RPMI8226 (cell line): Measurements from ENCODE around the gene PRDX4.
A peak's percentile ranks its signal among the peaks of the same experiment; 100 is the strongest.
"Not testable (repeated sequence)": the region's sequence is repeated elsewhere in the genome, so short reads cannot be mapped to it uniquely, and the experiment has no call there.

Experiments
- DNase-seq: peaks from one replicate; pipeline ENCODE4 v3.0.0-alpha.2; 2015

PRDX4 gene

DNA sequence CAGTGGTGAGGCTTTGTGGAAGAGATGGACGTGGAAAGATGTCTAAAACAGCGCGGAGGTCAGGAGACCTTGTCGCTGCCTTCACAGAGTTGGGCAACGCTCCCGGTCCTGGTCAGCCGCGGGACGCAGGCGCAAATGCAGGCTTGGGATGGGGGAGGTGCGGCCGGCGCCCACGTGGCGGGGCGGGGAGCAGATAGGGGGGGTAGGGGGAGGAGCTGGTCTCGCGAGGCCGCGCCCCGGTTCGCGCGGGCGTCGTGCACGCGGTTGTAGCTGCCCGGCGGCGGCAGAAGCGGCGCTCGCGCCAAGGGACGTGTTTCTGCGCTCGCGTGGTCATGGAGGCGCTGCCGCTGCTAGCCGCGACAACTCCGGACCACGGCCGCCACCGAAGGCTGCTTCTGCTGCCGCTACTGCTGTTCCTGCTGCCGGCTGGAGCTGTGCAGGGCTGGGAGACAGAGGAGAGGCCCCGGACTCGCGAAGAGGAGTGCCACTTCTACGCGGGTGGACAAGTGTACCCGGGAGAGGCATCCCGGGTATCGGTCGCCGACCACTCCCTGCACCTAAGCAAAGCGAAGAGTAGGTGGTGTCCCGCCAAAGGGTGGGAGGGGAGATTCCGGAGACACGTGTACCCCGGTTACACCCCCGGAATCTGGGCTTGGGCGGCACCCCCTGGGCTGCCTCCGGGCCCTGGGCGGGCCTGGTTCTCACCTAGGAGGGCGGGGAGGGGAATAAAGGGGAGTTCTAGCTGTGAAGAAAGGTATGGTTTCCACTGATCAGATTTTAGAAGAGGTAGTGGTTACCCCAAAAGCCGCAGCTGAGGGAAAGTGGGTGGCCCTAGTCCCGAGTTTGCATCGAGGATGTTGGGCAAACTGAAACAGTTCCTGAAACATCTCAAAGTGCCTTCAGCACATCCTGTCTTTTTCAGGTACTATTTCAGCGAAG is at the start of gene PRDX4:
PRDX4 (plus strand) TSS at position 255 of the 939 bp plus-strand sequence; CDS start at position 333, 78 bp downstream.
- DNase-seq: peak; percentile 93

DNA sequence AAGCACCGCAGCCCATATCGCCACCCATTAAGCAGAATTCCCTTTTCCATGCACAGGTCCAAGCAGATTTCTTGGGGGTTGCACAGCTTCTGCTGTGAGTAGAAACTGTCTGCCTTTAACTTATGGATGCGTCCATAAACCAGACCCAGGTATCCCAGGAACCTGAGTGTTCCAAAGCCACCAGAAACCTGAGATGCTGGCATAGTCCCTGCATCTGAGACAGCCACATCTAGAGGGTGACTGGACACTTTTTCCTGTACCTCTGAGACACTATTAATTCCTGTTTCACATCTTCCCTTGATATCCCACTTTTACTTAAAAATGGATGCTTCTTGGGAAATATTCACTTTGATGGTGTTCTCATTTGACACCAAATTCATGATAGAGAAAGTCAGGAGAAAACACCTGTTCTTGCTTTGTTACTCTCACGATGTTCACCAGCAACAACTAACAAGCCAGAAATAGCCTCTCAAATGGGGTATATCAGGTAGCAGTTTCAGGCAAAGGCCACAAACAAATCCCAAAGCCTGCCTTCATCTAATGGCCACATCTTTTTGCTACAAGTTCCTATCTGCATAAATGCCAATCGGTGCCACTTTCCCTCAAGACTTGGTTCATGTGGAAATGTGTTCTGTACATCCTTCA is 45.5 kb upstream of the PRDX4 start:
- DNase-seq: no peak

GRCh38 chrX:23623797-23624196 is 43.5 kb upstream of the PRDX4 start:
- no peak for DNase-seq

DNA sequence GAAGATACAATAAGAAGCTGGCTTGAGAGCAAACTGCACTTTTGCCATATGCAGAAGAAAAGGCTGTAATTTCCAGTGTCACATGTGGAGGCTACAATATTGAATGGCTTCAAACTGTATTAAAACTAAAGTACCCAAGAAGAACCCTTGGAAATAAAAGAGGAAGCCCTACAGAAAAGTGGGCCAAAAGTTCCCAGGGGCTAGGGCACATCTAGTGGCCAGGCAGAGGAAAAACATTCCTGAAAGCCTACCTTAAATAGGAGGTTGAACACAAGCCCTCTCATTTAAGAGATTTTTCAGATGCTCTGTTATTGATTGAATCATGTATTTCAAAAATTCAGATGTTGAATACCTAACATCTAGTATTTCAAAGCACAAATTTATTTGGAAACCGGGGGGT is 40.6 kb upstream of the PRDX4 start:
- DNase-seq: no peak

DNA sequence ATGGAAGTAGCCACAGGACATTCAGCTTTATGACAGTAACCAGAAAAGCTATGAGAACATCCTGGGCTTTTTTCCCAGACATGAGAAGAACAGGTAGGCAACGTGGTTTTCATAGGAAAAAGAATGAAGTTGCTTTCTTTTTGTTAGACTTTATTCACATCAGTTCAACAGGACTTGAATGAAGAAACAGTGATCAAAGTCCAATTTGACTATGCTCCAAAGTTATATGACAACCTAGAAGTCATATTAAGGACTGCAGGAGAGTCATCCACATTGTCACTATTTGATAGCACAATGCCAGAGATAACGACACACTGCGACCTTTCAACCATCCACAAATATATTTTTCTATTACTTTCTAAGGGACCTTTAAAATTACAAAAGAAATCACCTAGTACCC is 39.2 kb upstream of the PRDX4 start:
- no peak for DNase-seq

GRCh38 chrX:23631136-23631535 is 36.2 kb upstream of the PRDX4 start:
- no peak for DNase-seq

GRCh38 chrX:23633834-23634580 is 33.3 kb upstream of the PRDX4 start:
- DNase-seq: no peak

GRCh38 chrX:23637187-23637586 is 30.1 kb upstream of the PRDX4 start:
- no peak for DNase-seq

GRCh38 chrX:23643020-23643419 is 24.3 kb upstream of the PRDX4 start:
- no peak for DNase-seq

GRCh38 chrX:23644744-23645143 is 22.5 kb upstream of the PRDX4 start:
- DNase-seq: no peak

DNA sequence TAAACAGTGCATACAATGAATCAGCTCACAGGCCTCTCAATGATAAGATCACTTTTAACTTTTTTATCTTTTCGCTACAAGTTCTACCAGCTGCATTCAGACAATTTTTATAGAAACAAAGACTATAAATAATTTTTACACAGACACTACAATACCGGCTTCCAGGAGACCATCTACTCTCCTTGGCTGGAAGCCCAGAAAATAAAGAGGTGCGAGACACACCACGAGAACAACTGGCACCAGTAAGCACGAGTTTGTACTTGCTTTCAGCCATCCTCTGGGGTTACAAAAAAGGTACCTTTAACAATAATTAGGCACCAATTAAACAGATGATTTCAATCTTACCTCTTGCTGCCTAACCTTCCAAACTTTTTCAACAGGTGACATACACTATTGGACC is 11.2 kb upstream of the PRDX4 start:
- DNase-seq: peak; percentile 24

- no peak for DNase-seq
These were observed 10.6 kb upstream of the PRDX4 start for GRCh38 chrX:23656684-23657083.

DNA sequence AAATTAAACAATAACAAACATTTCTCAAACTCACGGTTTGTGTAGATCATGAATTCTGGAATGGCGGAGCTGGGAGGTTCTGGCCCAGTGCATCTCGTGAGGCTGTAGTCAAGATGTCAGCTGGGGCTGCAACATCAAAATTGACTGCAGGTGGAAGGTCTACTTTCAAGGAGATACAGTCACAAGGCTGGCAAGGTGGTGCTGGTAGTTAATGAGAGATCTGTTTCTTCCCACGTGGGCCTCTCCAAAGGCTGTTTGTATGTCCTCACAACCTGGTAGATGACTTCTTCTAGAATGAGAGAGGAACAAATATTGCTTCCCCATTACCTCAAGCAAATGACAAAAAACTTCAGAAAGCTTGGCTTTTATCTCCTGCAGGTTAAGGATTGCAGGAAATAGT is 8.0 kb upstream of the PRDX4 start:
- no peak for DNase-seq

GRCh38 chrX:23660083-23660765 is 7.1 kb upstream of the PRDX4 start:
- DNase-seq: not testable (repeated sequence)

DNA sequence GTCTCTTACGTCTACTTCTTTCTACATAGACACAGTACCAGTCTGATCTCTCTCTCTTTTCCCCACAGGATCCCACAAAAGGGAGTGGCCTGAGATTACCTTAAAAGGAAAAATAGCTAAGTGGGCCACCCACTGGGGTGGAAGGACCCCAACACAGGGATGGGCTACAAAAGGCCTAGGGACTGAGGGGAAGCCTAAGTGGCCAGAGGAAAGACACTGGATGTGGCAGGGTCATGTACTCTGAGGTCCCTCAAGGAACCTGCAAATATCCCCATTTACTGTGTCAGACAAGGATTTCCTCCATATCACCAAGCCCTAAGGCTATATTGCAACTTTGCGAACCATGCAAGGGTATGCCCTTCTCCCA is 6.5 kb upstream of the PRDX4 start:
- no peak for DNase-seq

- DNase-seq: no peak
These were observed 5.6 kb upstream of the PRDX4 start for GRCh38 chrX:23661671-23662070.

- peak; percentile 21 for DNase-seq
These were observed 5.1 kb upstream of the PRDX4 start for GRCh38 chrX:23662187-23662586.

DNA sequence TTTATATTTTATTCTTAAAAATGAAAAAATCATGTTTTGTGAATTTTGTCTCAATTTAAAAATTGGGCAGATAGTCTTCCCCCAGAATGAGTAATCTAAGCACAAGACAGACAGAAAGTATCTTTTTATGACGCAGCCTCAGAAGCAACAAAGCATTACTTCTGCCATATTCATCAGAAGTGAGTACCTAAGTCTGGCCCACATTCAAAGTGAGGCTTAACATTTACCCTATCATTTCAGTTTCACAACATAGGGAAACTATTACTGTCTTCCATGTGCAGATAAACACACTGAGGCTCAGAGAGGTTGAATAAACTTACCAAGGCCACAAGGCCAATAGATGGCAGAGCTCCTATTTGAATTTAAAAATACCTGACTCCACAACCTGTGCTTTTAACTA is 4.4 kb upstream of the PRDX4 start:
- DNase-seq: no peak

- DNase-seq: no peak
These were observed 2.8 kb upstream of the PRDX4 start for GRCh38 chrX:23664496-23664895.

GRCh38 chrX:23666282-23666681 is 1.0 kb upstream of the PRDX4 start:
- DNase-seq: no peak

DNA sequence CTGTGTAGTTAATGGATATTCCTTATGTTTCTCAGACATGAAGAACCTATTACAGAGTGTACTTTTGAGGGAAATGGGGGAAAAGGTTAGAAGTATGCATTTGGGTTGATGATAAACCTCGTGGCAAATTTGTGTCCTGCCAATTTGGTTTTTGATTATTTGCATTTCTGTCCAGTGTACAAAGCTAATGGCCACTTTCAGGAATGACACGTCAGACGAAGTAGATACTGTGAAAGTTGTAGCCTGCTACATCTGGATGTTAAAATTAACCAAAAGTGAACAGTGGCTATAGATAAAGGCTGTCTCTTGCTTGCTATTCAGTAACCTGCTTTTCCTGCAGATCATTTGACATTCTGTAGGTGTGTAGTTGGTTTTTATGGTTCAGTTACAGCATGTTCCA is 1.0 kb downstream of the PRDX4 start:
- peak; percentile 15 for DNase-seq

DNA sequence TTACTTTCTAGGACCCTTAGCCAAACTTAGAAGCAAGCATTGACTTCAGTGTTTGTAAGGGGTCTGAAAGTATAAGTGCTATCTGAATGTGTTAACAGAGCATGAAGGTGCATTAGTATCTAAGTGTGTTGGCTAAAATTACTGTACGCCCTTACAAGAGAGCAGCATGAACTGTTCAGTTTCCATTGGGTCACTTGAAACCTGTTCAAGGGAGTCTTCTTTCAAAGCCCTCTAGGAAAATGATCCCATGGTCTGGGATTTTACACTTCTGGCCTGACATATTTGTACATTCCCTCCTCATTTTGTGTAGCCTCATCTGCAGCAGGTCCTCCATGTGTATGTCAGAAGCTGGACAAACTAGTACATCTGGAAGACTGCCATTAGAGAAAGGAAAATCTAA is 3.2 kb downstream of the PRDX4 start:
- no peak for DNase-seq

GRCh38 chrX:23673108-23673507 is 5.8 kb downstream of the PRDX4 start:
- no peak for DNase-seq
